Natural killer cell (primary cell): ENCODE results near the gene SLC6A6. TPM values are rescaled to one million over a fixed set of nuclear protein-coding genes. Genes with fewer than 3 reads are reported as not detected.

ENCODE experiments used
- ATAC-seq, 3 donors: fragments of 150-1000 bp in 2 of 3; fragments of 200-7000 bp in 1 of 3; cut with Tn5 transposase; 1 replicate in 1 of 3; 2 replicates in 2 of 3; pipeline ENCODE4 v1.10.0; 2021; ENCODE audit warnings: mild to moderate bottlenecking in 2 of 3, moderate library complexity in 2 of 3
- DNase-seq, 2 donors: peaks; one replicate each; pipeline versions ENCODE4 v3.0.0 to v3.0.0-alpha.2; 2013 to 2021; ENCODE audit warnings: mixed read lengths in 1 of 2
- H3K27ac ChIP-seq: one replicate; pipeline ENCODE4 v1.5.1; 2013; ENCODE audit warnings: mild to moderate bottlenecking, low read length
- H3K27me3 ChIP-seq: one replicate; pipeline ENCODE4 v1.6.1; 2013; ENCODE audit warnings: low read length; ENCODE audit not compliant: control insufficient read depth, insufficient read depth
- H3K36me3 ChIP-seq: one replicate; pipeline ENCODE4 v1.6.1; 2013; ENCODE audit warnings: low read length; ENCODE audit not compliant: control insufficient read depth, insufficient read depth
- H3K4me1 ChIP-seq: one replicate; pipeline ENCODE4 v1.6.1; 2013; ENCODE audit warnings: low read length; ENCODE audit not compliant: control insufficient read depth, insufficient read depth
- H3K4me3 ChIP-seq: one replicate; pipeline ENCODE4 v1.5.1; 2013; ENCODE audit warnings: low read length
- H3K9me3 ChIP-seq: one replicate; pipeline ENCODE4 v1.6.1; 2013; ENCODE audit warnings: low read length; ENCODE audit not compliant: control insufficient read depth, insufficient read depth
- H3K27ac Mint-ChIP-seq, 2 donors: one replicate each; pipeline ENCODE4 v1.8.0; 2022; ENCODE audit warnings: mild to moderate bottlenecking in 2 of 2, mixed read lengths in 2 of 2, moderate library complexity in 1 of 2
- H3K27me3 Mint-ChIP-seq, 2 donors: one replicate each; pipeline ENCODE4 v1.8.0; 2022; ENCODE audit warnings: low read depth in 2 of 2, mixed read lengths in 2 of 2
- H3K36me3 Mint-ChIP-seq: one replicate; pipeline ENCODE4 v1.8.0; 2022; ENCODE audit warnings: mixed read lengths
- H3K4me1 Mint-ChIP-seq, 2 donors: one replicate each; pipeline ENCODE4 v1.8.0; 2022; ENCODE audit warnings: mixed read lengths in 2 of 2
- H3K4me3 Mint-ChIP-seq: one replicate; pipeline ENCODE4 v1.8.0; 2022; ENCODE audit warnings: mild to moderate bottlenecking, moderate library complexity, mixed read lengths
- H3K9me3 Mint-ChIP-seq, 2 donors: one replicate each; pipeline ENCODE4 v1.8.0; 2022; ENCODE audit warnings: mixed read lengths in 2 of 2
- WGBS: methylation state at CpG from one replicate; pipeline ENCODE4 v1.1.7; 2013; ENCODE audit warnings: missing lambda C conversion rate; ENCODE audit not compliant: insufficient coverage; 5-methylcytosine and 5-hydroxymethylcytosine counted together
- intact Hi-C: fragments of 100-400 bp; cut with micrococcal nuclease; formaldehyde crosslinking; loops from one replicate; pipeline ENCODE4 v1.14.2; 2022
- total RNA-seq, 4 donors: library from RNA; stranded (reverse); fragments of 120-200 nt in 1 of 4; gene quantifications; one replicate each; pipeline versions ENCODE4 v1.2.3 to v1.2.4, GENCODE V29; 2013 to 2022
- TF ChIP-seq, protein P1 (sequence below): fragments of 200-600 bp; IDR thresholded peaks from one replicate; pipeline ENCODE4 v1.8.0; 2022; ENCODE audit warnings: antibody characterized with exemption

The SLC6A6 gene
- total RNA-seq, 3 donors from 2014 or later (not counting 1 experiment from before 2014, with no cell fraction given): 43.7 to 55.4 (median 50.1) TPM

- DNase-seq (no peak), ATAC-seq (no peak)
- Mint-ChIP-seq H3K9me3 (no peaks in the 10 kb centered on the region), H3K4me1 (no peaks in the 10 kb centered on the region), H3K4me3 (no peak overlapping the region), H3K36me3 (no peaks in the 10 kb centered on the region), H3K27ac (no peak overlapping the region), H3K27me3 (peaks cover 0 to 6% of the 10 kb centered on the region in 2 donors)
- Histone ChIP-seq H3K4me3 (no peak overlapping the region), H3K4me1 (no peaks in the 10 kb centered on the region), H3K9me3 (no peaks in the 10 kb centered on the region), H3K27ac (no peak overlapping the region), H3K36me3 (no peaks in the 10 kb centered on the region), H3K27me3 (no peaks in the 10 kb centered on the region)
- intact Hi-C loops: no loop called here
- 83% methylated on average over 15 of the region's 15 CpGs for WGBS
- TF ChIP-seq, protein P1, sequence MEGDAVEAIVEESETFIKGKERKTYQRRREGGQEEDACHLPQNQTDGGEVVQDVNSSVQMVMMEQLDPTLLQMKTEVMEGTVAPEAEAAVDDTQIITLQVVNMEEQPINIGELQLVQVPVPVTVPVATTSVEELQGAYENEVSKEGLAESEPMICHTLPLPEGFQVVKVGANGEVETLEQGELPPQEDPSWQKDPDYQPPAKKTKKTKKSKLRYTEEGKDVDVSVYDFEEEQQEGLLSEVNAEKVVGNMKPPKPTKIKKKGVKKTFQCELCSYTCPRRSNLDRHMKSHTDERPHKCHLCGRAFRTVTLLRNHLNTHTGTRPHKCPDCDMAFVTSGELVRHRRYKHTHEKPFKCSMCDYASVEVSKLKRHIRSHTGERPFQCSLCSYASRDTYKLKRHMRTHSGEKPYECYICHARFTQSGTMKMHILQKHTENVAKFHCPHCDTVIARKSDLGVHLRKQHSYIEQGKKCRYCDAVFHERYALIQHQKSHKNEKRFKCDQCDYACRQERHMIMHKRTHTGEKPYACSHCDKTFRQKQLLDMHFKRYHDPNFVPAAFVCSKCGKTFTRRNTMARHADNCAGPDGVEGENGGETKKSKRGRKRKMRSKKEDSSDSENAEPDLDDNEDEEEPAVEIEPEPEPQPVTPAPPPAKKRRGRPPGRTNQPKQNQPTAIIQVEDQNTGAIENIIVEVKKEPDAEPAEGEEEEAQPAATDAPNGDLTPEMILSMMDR: no peak
Observed at GRCh38 chr3:14520149-14520548, 117.7 kb downstream of the SLC6A6 start.

- H3K36me3 ChIP-seq: no peaks in the 10 kb centered on the region
- Mint-ChIP-seq H3K9me3 (no peaks in the 10 kb centered on the region), H3K27ac (no peak overlapping the region), H3K4me1 (no peaks in the 10 kb centered on the region), H3K27me3 (peaks cover 0 to 7% of the 10 kb centered on the region in 2 donors), H3K36me3 (no peaks in the 10 kb centered on the region), H3K4me3 (no peak overlapping the region)
- ATAC-seq: no peak
- no peak overlapping the region for H3K4me3 ChIP-seq
- no peaks in the 10 kb centered on the region for H3K27me3 ChIP-seq
- no peak overlapping the region for H3K27ac ChIP-seq
- H3K4me1 ChIP-seq: no peaks in the 10 kb centered on the region
- no peaks in the 10 kb centered on the region for H3K9me3 ChIP-seq
- 87% methylated on average over 8 of the region's 8 CpGs for WGBS
- TF ChIP-seq, protein P1: no peak
- intact Hi-C loops: no loop called here
- DNase-seq: no peak
Observed at GRCh38 chr3:14520967-14521366, 118.6 kb downstream of the SLC6A6 start.

DNA sequence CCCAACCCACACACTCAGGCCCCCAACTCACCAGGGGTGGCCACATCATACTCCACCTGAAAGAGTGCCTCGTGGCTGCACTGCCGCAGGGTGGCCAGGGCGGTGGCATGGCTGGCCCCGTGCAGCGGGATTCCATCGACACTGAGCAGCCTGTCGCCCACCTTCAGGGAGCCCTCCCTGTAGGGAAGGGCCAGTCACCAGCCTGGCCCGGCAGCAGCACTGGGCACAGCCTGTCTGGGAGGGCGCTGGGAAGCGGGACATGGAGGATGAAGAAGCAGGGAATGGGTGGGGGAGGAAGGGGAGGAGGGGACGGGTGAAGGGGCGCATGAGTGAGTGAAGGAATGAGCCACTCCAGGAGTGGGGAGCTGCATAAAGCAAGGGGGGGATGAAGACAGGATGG lies 119.2 kb downstream of the SLC6A6 start:
- H3K4me3 ChIP-seq: no peak overlapping the region
- peaks cover 0 to 11% of the 10 kb centered on the region in 2 donors for H3K27me3 Mint-ChIP-seq
- 84% methylated on average over 12 of the region's 12 CpGs for WGBS
- no peaks in the 10 kb centered on the region for H3K27me3 ChIP-seq
- H3K4me1 ChIP-seq: no peaks in the 10 kb centered on the region
- no peaks in the 10 kb centered on the region for H3K36me3 ChIP-seq
- TF ChIP-seq, protein P1: no peak
- no peak overlapping the region for H3K27ac Mint-ChIP-seq
- intact Hi-C loops: no loop called here
- no peak for DNase-seq
- no peaks in the 10 kb centered on the region for H3K9me3 ChIP-seq
- H3K27ac ChIP-seq: no peak overlapping the region
- H3K9me3 Mint-ChIP-seq: no peaks in the 10 kb centered on the region
- ATAC-seq: no peak
- no peaks in the 10 kb centered on the region for H3K36me3 Mint-ChIP-seq
- no peak overlapping the region for H3K4me3 Mint-ChIP-seq
- H3K4me1 Mint-ChIP-seq: no peaks in the 10 kb centered on the region

DNA sequence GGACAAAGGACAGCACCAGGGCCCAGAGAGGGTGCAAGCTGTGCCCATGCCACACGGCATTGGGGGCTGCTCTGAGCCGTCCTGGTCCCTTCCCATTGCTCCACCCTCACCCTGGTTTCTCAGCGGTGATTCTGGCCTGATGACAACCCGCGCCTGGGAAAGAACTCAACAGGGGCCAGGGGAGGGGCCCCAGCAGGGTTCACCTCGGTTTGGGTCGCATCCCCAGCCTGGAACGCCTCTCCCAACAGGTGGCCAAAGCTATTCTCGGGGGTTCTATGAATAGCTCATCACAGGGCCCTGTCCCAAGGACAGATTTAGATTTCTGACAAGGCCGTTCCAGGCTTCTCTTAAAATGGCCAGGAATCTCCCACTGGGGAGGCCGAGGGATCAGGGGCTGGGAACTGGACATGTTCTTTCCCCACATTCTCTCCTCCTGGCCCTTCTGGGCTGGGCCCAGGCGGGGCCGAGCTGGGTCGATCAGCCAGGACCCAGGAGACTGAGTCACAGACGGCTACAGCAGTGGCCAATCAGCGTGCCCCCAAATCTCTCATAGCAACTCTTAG lies 119.8 kb downstream of the SLC6A6 start:
- 83% methylated on average over 16 of the region's 16 CpGs for WGBS
- Histone ChIP-seq H3K27me3 (no peaks in the 10 kb centered on the region), H3K9me3 (no peaks in the 10 kb centered on the region), H3K4me1 (no peaks in the 10 kb centered on the region), H3K4me3 (no peak overlapping the region), H3K36me3 (no peaks in the 10 kb centered on the region), H3K27ac (no peak overlapping the region)
- Mint-ChIP-seq H3K4me3 (no peak overlapping the region), H3K36me3 (no peaks in the 10 kb centered on the region), H3K27ac (no peak overlapping the region), H3K4me1 (no peaks in the 10 kb centered on the region), H3K27me3 (peaks cover 0 to 15% of the 10 kb centered on the region in 2 donors), H3K9me3 (no peaks in the 10 kb centered on the region)
- TF ChIP-seq, protein P1: no peak
- ATAC-seq: no peak
- intact Hi-C loops: no loop called here
- no peak for DNase-seq
